ENCODE measurements around the gene PFN1. TPM values are rescaled to one million over a fixed set of nuclear protein-coding genes. Genes with fewer than 3 reads are reported as not detected.

The PFN1 gene
- total RNA-seq, 1 donor from 2014 or later = 1,423 TPM

DNA sequence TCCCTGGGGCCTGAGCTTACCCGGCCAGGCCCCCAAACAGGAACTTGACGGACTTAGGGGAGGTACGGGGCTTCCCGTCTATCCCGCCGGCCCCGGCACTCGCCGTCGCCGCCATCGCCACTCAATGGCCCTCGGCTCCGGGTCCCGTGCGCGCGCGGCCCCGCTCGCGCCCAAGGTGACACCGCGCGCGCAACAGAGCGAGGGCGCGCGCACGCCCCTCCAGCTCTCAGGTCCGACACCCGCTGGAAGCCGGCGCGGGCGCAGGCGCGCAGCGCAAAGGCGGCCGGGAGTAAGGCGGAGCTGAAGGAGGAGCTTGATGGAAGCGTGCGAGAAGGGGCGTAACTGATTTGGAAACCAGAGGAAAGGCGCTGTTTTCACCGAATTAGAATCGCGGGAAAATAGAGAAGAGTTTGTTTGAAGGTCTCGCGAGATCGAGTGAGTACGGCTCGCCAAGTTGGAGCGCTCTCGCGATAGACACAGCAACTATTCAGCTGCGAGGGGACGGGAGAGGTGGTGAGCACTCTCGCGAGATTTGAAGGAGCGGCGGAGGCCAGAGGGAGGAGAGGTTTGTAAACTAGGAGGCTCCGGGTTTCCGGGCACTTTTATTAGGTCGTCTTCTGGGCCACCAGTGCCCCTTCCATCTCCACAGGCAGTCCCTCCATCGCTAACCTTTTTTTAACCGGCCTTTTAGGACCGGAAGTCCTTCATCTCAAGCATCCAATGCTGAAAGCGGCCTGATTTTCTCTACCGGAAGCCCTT, 8.4 kb downstream of the PFN1 start, which contains the start of the genes RNF167 and SLC25A11:
TSS of gene RNF167 (plus strand) at position 473 of the 759 bp plus-strand sequence. CDS start 642 bp downstream, outside the sequence.
TSS of gene SLC25A11 (minus strand) at position 251 of the 759 bp plus-strand sequence. CDS start at position 115, 136 bp downstream.
- H3K4me1 Mint-ChIP-seq (ENCODE audit: low read depth) = peaks cover 56% of the 10 kb centered on the region
- intact Hi-C loops (cut with micrococcal nuclease) = loop anchor here (1.0 to 5.0 kb wide), 9 partner anchors 8 to 573 kb away; partner anchors contain the start of genes C17orf107, INCA1, KIF1C and MED11
- H3K27ac Mint-ChIP-seq = peak within 1 kb of the TSS; percentile 94
- peak; percentile 98 for DNase-seq (ENCODE audit: low spot score)
- no peaks in the 10 kb centered on the region for H3K9me3 Mint-ChIP-seq
- H3K4me3 Mint-ChIP-seq = peak within 1 kb of the TSS; percentile 100
- no peaks in the 10 kb centered on the region for H3K27me3 Mint-ChIP-seq (ENCODE audit: insufficient read depth)
- H3K36me3 Mint-ChIP-seq (ENCODE audit: low read depth) = peaks cover 54% of the 10 kb centered on the region

DNA sequence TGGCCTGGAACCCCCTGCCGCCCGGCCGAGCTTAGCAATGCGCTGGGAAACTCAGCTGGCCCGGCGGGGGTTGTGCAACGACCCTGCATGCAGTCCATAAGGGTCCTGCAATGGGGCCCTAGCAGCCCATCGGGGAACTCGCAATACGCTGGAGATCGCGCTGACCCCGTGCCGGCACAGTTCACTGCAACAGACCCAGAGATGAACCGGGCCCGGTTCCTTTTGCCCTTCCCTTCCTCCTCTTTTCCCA, 8.9 kb downstream of the PFN1 start:
- Mint-ChIP-seq H3K4me3 (peak overlapping the region; percentile 100), H3K9me3 (no peaks in the 10 kb centered on the region), H3K27ac (peak overlapping the region; percentile 87), H3K4me1 (ENCODE audit: low read depth) (peaks cover 54% of the 10 kb centered on the region), H3K36me3 (ENCODE audit: low read depth) (peaks cover 50% of the 10 kb centered on the region), H3K27me3 (ENCODE audit: insufficient read depth) (no peaks in the 10 kb centered on the region)
- no peak for DNase-seq (ENCODE audit: low spot score)
- intact Hi-C loops (cut with micrococcal nuclease) = no loop called here

DNA sequence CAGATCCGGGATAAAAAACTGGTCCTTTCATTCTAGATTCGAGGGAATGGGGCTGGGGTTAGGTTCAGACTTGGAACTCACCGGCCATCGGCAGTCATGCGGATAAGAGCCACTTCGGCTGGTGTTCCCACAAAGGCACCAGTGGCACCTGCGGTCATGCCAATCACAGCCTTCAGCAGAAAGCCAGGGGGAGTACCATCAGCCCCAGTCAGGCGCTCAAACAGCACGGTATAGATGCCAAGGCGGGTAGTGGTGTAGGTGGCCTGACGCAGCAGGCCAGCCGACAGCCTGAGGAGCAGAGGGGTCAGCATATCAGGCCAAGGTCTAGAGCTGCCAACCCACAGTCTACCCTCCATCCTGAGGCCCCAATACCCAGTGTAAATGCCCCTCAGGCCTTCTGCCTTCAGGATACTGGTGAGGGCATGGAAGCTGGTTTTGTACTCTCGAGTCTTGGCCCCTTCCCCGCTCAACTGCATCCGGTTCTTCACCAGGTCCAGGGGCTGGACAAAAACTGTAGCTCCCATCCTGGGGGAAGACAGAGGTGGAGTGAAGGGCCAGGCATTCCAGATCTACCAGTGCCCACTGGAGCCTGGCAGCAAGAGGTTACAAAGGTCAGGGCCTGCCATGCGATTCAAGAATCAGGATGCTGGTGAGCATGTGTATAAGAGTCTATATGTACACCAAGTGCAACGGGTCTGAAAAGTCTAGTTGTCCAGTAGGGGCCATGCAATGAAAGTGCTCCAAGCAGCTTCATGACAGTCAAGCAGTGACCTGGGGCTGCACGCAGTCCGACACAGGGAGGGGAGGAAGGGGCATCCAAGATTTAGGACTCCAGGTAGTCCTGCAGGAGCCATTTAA, 9.4 kb downstream of the PFN1 start:
- no peak for DNase-seq (ENCODE audit: low spot score)
- Mint-ChIP-seq H3K4me3 (peak overlapping the region; percentile 100), H3K27me3 (ENCODE audit: insufficient read depth) (no peaks in the 10 kb centered on the region), H3K27ac (peak overlapping the region; percentile 87), H3K4me1 (ENCODE audit: low read depth) (peaks cover 54% of the 10 kb centered on the region), H3K9me3 (no peaks in the 10 kb centered on the region), H3K36me3 (ENCODE audit: low read depth) (peaks cover 50% of the 10 kb centered on the region)
- intact Hi-C loops (cut with micrococcal nuclease) = no loop called here

DNA sequence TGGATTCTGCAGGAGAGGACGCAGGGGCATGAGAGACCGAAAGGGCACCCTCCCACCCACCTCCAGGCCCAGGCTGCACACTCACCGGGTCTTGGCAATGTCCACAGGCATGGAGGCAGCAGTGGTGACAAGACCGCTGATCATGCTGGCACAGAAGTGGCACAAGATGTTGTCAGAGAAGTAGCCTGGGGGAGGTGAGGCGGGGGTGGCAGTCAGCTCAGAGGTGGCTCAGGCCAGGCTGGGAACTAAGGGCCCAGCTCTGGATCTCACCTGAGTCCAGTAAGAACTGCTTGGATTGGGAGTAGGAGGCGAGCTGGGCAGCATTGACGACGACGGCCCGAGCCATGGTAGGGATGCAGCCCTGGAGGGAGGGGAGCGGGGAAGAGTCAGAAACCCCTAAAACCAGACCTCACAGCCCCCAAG, 10.2 kb downstream of the PFN1 start:
- intact Hi-C loops (cut with micrococcal nuclease) = no loop called here
- H3K36me3 Mint-ChIP-seq (ENCODE audit: low read depth) = peaks cover 51% of the 10 kb centered on the region
- H3K27me3 Mint-ChIP-seq (ENCODE audit: insufficient read depth) = no peaks in the 10 kb centered on the region
- peak overlapping the region; percentile 100 for H3K4me3 Mint-ChIP-seq
- no peak overlapping the region for H3K27ac Mint-ChIP-seq
- no peaks in the 10 kb centered on the region for H3K9me3 Mint-ChIP-seq
- DNase-seq (ENCODE audit: low spot score) = no peak
- peaks cover 51% of the 10 kb centered on the region for H3K4me1 Mint-ChIP-seq (ENCODE audit: low read depth)

DNA sequence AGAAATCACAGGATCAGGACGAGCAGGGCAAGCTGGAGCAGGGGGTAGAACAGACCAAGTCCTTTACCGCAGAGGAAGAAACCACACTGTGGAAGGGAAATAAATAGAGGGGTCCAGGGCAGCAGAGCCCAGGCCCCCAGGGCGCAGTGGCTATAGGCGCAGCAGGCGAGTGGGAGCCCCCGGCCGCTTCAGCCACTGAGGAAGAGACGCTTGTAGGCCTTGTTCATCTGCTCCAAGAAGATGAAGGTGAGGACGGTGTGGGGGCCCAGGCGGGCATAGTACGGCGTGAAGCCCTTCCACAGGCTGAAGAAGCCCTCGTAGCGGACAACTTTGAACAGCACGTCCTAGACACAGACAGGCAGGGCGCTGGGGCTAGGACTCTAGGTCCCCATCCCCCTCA, 10.8 kb downstream of the PFN1 start:
- intact Hi-C loops (cut with micrococcal nuclease) = no loop called here
- H3K9me3 Mint-ChIP-seq = no peaks in the 10 kb centered on the region
- peaks cover 46% of the 10 kb centered on the region for H3K36me3 Mint-ChIP-seq (ENCODE audit: low read depth)
- DNase-seq (ENCODE audit: low spot score) = no peak
- peak overlapping the region; percentile 45 for H3K4me3 Mint-ChIP-seq
- H3K27me3 Mint-ChIP-seq (ENCODE audit: insufficient read depth) = no peaks in the 10 kb centered on the region
- H3K4me1 Mint-ChIP-seq (ENCODE audit: low read depth) = peaks cover 46% of the 10 kb centered on the region
- no peak overlapping the region for H3K27ac Mint-ChIP-seq

DNA sequence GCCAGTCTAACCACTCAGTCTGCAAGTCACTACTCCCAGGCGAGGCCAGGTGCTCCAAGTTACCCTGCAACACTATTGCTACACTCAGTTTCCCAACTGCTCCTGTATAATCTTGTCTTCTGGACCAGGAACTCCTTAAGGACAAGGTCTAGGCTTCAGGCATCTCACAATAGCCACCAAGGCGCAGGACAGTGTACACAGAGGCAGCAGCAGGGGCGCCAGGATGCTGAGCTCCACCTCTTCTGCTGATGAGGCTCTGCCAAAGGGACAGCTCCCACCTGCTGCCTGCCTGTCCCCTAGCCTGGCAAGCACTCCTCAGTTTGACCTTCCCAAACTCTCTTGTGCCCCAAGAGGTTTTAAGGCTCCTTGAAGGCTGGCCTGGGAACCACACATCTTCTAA, 11.9 kb downstream of the PFN1 start:
- intact Hi-C loops (cut with micrococcal nuclease) = no loop called here
- no peaks in the 10 kb centered on the region for H3K9me3 Mint-ChIP-seq
- H3K4me1 Mint-ChIP-seq (ENCODE audit: low read depth) = peaks cover 35% of the 10 kb centered on the region
- H3K36me3 Mint-ChIP-seq (ENCODE audit: low read depth) = peaks cover 36% of the 10 kb centered on the region
- no peak overlapping the region for H3K4me3 Mint-ChIP-seq
- no peak for DNase-seq (ENCODE audit: low spot score)
- H3K27ac Mint-ChIP-seq = peak overlapping the region; percentile 19
- H3K27me3 Mint-ChIP-seq (ENCODE audit: insufficient read depth) = no peaks in the 10 kb centered on the region

DNA sequence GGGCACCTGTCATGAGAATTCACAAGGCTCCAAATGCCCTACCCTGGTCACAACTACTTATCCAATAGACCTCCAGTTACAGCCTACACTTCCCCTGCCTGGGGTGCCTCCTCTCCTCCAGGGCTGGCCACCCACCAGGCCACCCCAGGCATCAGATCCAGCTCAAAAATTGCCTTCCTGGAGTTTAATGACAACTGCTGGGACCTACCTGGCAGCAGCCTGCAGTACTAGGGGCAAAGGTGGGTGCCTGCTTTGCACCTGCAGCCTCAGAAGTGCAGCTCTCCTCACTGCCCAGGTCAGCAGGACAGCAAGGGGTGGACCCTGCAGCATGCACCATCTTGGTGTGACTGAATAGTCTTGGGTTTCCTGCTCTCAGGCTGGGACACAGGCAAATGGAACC, 12.7 kb downstream of the PFN1 start:
- Mint-ChIP-seq H3K27ac (no peak overlapping the region), H3K36me3 (ENCODE audit: low read depth) (peaks cover 39% of the 10 kb centered on the region), H3K4me1 (ENCODE audit: low read depth) (peaks cover 27% of the 10 kb centered on the region), H3K9me3 (no peaks in the 10 kb centered on the region), H3K4me3 (no peak overlapping the region), H3K27me3 (ENCODE audit: insufficient read depth) (no peaks in the 10 kb centered on the region)
- no peak for DNase-seq (ENCODE audit: low spot score)
- intact Hi-C loops (cut with micrococcal nuclease) = no loop called here

DNA sequence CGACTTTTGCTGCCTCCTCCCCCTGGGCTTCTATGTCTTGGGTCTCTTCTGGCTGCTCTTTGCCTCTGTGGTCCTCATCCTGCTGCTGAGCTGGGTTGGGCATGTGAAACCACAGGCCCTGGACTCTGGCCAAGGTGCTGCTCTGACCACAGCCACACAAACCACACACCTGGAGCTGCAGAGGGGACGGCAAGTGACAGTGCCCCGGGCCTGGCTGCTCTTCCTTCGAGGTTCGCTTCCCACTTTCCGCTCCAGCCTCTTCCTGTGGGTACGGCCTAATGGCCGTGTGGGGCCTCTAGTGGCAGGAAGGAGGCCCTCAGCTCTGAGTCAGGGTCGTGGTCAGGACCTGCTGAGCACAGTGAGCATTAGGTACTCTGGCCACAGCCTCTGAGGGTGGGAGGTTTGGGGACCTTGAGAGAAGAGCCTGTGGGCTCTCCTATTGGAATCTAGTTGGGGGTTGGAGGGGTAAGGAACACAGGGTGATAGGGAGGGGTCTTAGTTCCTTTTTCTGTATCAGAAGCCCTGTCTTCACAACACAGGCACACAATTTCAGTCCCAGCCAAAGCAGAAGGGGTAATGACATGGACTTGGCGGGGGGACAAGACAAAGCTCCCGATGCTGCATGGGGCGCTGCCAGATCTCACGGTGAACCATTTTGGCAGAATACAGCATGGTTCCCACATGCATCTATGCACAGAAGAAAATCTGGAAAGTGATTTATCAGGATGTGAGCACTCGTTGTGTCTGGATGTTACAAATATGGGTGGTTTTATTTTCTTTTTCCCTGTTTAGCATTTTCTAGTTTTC, 14.0 kb downstream of the PFN1 start:
- H3K27me3 Mint-ChIP-seq (ENCODE audit: insufficient read depth) = no peaks in the 10 kb centered on the region
- peaks cover 27% of the 10 kb centered on the region for H3K4me1 Mint-ChIP-seq (ENCODE audit: low read depth)
- H3K4me3 Mint-ChIP-seq = no peak overlapping the region
- peak overlapping the region; percentile 63 for H3K27ac Mint-ChIP-seq
- DNase-seq (ENCODE audit: low spot score) = no peak
- H3K9me3 Mint-ChIP-seq = no peaks in the 10 kb centered on the region
- peaks cover 41% of the 10 kb centered on the region for H3K36me3 Mint-ChIP-seq (ENCODE audit: low read depth)
- intact Hi-C loops (cut with micrococcal nuclease) = no loop called here

DNA sequence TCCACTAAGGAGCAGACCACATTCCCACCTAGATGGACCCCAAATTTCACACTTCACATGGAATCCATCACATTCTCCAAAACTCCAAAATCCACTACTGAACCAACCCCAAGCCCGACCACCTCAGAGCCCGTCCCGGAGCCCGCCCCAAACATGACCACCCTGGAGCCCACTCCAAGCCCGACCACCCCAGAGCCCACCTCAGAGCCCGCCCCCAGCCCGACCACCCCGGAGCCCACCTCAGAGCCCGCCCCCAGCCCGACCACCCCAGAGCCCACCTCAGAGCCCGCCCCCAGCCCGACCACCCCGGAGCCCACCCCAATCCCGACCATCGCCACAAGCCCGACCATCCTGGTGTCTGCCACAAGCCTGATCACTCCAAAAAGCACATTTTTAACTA, 14.7 kb downstream of the PFN1 start:
- Mint-ChIP-seq H3K9me3 (no peaks in the 10 kb centered on the region), H3K27ac (peak overlapping the region; percentile 63), H3K36me3 (ENCODE audit: low read depth) (peaks cover 45% of the 10 kb centered on the region), H3K4me3 (no peak overlapping the region), H3K27me3 (ENCODE audit: insufficient read depth) (no peaks in the 10 kb centered on the region), H3K4me1 (ENCODE audit: low read depth) (peaks cover 21% of the 10 kb centered on the region)
- DNase-seq (ENCODE audit: low spot score) = no peak
- intact Hi-C loops (cut with micrococcal nuclease) = no loop called here

DNA sequence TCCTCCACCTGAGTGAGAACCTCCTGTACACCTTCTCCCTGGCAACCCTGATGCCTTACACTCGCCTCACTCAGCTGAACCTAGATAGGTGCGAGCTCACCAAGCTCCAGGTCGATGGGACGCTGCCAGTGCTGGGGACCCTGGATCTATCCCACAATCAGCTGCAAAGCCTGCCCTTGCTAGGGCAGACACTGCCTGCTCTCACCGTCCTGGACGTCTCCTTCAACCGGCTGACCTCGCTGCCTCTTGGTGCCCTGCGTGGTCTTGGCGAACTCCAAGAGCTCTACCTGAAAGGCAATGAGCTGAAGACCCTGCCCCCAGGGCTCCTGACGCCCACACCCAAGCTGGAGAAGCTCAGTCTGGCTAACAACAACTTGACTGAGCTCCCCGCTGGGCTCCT, 15.6 kb downstream of the PFN1 start:
- H3K36me3 Mint-ChIP-seq (ENCODE audit: low read depth) = peaks cover 44% of the 10 kb centered on the region
- no peak for DNase-seq (ENCODE audit: low spot score)
- H3K4me3 Mint-ChIP-seq = no peak overlapping the region
- no peaks in the 10 kb centered on the region for H3K27me3 Mint-ChIP-seq (ENCODE audit: insufficient read depth)
- H3K9me3 Mint-ChIP-seq = no peaks in the 10 kb centered on the region
- H3K4me1 Mint-ChIP-seq (ENCODE audit: low read depth) = peaks cover 16% of the 10 kb centered on the region
- no peak overlapping the region for H3K27ac Mint-ChIP-seq
- intact Hi-C loops (cut with micrococcal nuclease) = no loop called here

DNA sequence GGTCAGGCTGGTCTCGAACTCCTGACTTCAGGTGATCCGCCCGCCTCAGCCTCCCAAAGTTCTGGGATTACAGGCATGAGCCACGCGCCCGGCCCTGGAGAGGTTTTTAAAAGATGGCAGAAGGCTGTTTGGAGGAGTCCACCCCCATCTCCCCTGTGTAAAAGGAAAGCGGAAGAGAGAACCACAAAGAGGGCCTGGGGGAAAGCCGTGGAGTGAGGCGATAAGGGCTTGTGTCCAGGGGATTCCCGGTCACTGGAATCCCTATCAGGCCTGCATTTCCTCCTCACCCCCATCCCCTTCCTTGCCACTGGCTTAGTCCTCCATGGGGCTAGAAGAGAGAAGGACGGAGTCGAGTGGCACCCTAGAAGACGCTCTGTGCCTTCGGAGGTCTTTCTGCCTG, 16.4 kb downstream of the PFN1 start, which contains the start of gene GP1BA:
TSS of gene GP1BA (plus strand) at position 315 of the 400 bp plus-strand sequence. CDS start 328 bp downstream, outside the sequence.
- intact Hi-C loops (cut with micrococcal nuclease) = no loop called here
- Mint-ChIP-seq H3K4me1 (ENCODE audit: low read depth) (peaks cover 16% of the 10 kb centered on the region), H3K9me3 (no peaks in the 10 kb centered on the region), H3K36me3 (ENCODE audit: low read depth) (peaks cover 40% of the 10 kb centered on the region), H3K4me3 (no peak within 1 kb of the TSS), H3K27me3 (ENCODE audit: insufficient read depth) (no peaks in the 10 kb centered on the region), H3K27ac (no peak within 1 kb of the TSS)
- DNase-seq (ENCODE audit: low spot score) = no peak

DNA sequence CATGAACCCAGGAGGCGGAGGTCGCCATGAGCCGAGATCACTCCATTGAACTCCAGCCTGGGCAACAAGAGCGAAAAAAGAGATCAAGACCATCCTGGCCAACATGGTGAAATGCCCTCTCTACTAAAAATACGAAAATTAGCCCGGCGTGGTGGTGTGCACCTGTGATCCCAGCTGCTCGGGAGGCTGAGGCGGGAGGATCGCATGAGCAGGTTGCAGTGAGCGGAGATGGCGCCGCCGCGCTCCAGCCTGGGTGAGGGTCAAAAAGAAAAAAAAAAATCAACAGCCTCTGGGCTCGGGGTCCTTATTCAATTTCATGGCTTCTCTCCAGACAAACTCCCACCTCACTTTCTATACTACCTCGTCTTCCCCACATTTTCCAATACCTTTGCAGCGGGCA, 19.4 kb downstream of the PFN1 start:
- no peak for DNase-seq (ENCODE audit: low spot score)
- no peaks in the 10 kb centered on the region for H3K27me3 Mint-ChIP-seq (ENCODE audit: insufficient read depth)
- intact Hi-C loops (cut with micrococcal nuclease) = no loop called here
- H3K36me3 Mint-ChIP-seq (ENCODE audit: low read depth) = peaks cover 34% of the 10 kb centered on the region
- H3K4me3 Mint-ChIP-seq = no peak overlapping the region
- peaks cover 2% of the 10 kb centered on the region for H3K4me1 Mint-ChIP-seq (ENCODE audit: low read depth)
- no peak overlapping the region for H3K27ac Mint-ChIP-seq
- H3K9me3 Mint-ChIP-seq = no peaks in the 10 kb centered on the region
